Body of pancreas (tissue), 4 donors: Measurements from ENCODE around the gene RFFL.
"Not testable (repeated sequence)": the region's sequence is repeated elsewhere in the genome, so short reads cannot be mapped to it uniquely, and the experiment has no call there.

Source experiments
- CTCF ChIP-seq, 7 experiments: fragments of 450-650 bp in 4 of 7; fragments of 200-600 bp in 3 of 7; sonication (generic) in 3 of 7; IDR thresholded peaks; one replicate each; pipeline ENCODE4 v1.5.1; 2016 to 2019; ENCODE audit warnings: antibody characterized with exemption in 7 of 7
- POLR2A ChIP-seq, 3 donors: fragments of 450-650 bp; IDR thresholded peaks; one replicate each; pipeline ENCODE4 v1.6.1; 2016; ENCODE audit warnings: antibody characterized with exemption in 3 of 3, mild to moderate bottlenecking in 2 of 3

- TF ChIP-seq POLR2A (IDR thresholded peaks at IDR 0.05): not testable (repeated sequence)
- peak in 1 of 7 experiments; percentile 8 for TF ChIP-seq CTCF (IDR thresholded peaks at IDR 0.05)
These were observed 18.0 kb downstream of the RFFL start for GRCh38 chr17:35045458-35045979.
